Activated CD8-positive, alpha-beta memory T cell treated with anti-CD3 and anti-CD28 coated beads, Interleukin-2, amount 50 U/mL, for 1 hour (primary cell): ENCODE data around the gene NTN1.
"Not testable (repeated sequence)": the region's sequence is repeated elsewhere in the genome, so short reads cannot be mapped to it uniquely, and the experiment has no call there.

Experiments
- DNase-seq: peaks from one replicate; pipeline ENCODE4 v3.0.0-alpha.2; 2020; ENCODE audit errors: extremely low read depth

NTN1 gene

DNA sequence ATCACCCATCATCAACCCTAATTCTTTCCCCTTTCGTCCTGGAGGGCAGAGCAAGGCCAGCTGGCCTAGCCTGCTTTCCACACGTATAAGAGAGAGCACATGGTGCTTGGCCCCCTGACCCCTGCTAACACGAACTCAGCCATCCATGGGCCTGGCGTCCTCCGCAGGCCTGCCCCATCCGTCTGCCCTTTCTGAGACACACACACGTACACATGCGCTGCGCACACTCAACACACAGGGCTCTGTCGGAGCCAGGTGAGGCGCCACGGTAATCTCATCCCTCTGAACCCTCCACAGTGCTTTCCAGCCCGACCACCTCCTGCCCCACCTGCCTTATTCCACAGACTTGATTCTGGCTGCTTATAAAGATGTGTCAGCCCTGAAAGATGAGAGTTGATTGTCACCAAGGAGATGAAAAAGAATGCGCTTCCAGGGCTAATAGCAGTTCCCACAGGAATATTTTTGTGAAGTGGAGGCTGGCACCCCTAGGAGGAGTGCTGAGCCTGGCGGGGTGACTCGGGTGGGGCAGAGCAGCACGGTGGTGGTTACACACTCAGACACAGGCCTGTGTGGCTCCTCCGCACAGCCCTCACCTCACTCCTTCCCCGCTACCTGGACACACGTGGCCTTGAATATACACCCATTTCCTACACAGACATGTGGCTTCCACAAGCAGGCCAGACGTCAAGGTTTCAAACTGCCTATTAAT, 228.1 kb downstream of the NTN1 start:
- no peak for DNase-seq

- no peak for DNase-seq
Observed at GRCh38 chr17:9251273-9251672, 230.0 kb downstream of the NTN1 start.

DNA sequence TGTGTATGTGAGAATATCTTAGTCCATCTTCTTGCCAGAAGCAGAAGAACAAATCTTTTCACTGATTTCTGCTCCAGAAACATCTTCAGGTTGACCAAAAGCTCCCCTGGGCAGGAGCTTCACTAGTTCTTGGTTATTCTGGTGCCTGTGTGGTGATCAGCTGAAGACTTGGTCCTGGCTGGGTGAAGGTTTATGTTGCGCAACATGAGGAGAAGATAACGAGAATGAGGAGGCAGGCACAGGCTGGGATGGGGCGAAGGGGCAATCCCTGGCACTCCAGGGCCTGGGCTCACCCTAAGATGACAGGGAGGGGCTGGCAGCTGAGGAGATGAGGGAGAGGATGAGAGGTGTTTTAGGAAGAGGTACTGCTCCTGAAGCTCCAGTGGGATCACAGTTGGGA, 232.0 kb downstream of the NTN1 start:
- no peak for DNase-seq

DNA sequence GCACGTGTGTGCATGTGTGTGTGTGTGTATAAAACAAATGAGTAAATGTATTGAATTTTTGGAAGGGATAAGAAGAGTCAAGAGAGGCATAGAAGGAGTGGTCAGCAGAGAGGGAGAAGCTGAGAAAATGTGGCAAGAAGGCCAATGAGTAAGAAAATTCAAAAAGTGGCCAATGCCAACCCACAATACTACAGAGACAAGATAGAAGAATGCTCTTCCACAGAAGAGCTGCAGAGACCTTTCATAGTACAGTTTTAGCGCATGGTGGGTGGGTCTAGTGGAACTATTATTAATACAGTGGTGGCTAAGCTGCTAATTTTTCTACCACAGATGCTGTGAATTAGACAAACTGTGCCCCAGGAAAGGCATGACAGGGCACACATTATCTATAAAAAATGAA, 233.5 kb downstream of the NTN1 start:
- no peak for DNase-seq

- DNase-seq: no peak
Observed at GRCh38 chr17:9255833-9256232, 234.5 kb downstream of the NTN1 start.

GRCh38 chr17:9256361-9256750, 235.0 kb downstream of the NTN1 start:
- DNase-seq: no peak

DNA sequence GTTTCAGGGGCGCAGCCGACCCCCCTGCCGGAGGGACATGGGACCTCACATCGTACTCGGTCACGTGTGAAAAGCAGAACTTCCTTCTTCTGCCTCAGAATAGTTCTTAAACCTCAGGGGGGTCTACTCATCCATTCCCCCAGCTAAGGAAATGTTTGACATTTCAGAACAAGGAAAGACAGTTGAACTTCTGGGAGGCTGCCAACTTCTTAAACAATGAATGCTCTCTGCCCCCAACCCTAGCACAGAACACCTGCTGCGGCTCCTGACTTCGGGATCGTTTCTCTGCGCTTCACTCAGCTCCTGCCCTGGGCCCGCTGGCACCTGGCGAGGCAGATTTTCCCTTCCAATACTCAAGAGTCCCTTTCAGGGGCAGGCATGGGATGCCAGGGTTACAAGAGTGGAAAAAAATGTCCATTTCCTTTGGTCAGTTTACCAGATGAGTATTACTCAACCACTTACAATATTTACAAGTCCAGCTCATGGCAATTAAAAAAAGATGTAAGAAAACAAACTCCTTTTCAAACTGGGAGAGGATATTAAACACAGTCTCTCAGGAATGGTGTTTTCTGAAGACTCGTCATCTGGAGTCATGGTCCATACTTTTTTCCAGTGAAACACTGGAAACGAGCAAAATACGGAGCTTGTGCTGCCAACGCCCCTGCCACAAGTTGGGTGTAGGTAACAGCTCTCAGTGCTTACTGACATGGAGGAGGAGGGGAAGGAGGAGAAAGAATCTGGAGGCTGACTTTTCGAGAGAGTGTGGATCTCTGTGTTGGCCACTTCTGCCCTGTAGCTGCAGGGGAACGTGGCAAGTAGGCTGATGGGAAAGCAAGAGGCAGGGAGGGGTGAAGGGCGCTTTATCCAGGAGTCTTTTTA, 235.7 kb downstream of the NTN1 start:
- no peak for DNase-seq

DNA sequence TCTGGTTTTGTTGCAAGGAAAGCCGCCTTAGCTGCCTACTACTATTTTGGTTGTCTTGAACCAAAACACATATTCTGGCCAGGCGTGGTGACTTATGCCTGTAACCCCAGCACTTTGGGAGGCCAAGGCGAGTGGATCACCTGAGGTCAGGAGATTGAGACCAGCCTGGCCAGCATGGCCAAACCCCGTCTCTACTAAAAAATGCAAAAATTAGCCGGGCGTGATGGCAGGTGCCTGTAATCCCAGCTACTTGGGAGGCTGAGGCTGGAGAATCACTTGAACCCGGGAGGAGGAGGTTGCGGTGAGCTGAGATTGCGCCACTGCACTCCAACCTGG, 236.3 kb downstream of the NTN1 start:
- DNase-seq: not testable (repeated sequence)

DNA sequence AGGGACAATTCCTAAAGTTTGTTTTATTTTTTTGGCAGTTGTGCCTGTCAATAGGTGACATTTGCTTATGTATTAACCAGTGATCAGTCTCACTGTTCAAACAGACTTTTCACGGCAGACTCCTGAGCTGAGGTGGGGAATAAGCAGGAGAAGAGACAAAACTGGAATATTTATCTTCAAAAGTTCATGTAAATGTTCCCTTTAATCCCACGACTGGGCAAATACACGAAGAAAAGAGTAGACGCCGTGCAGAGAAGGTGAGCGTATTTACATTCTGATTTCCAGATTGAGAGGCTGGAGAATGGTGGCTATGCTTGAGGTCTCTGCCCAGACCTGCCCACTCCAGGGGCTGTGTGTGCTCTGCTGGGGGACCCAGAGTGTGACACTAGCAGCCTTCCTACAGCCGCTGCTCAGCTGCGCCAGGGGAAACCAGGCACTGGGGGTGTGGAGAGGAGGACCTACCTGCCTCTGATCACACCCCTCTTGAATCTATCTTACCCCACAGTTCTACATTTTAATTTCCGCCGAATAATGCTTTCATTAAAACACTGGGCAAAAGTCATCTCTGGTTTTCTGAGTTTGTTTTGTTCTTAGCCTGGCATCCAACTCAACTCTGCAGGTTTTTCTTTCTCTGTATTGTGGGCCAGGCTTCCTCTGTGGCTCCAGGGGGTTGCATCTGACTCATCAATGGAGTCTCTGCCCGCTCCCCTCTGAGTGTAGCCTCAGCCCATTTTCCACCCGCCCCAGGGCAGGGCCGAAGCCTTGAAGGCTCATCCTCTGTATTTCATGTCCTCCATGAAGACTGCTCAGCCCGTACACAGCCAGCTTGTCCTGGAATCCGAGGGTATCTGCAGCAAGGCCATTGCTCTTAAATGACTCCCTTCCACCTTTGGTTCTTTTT, 237.1 kb downstream of the NTN1 start:
- DNase-seq: no peak

DNA sequence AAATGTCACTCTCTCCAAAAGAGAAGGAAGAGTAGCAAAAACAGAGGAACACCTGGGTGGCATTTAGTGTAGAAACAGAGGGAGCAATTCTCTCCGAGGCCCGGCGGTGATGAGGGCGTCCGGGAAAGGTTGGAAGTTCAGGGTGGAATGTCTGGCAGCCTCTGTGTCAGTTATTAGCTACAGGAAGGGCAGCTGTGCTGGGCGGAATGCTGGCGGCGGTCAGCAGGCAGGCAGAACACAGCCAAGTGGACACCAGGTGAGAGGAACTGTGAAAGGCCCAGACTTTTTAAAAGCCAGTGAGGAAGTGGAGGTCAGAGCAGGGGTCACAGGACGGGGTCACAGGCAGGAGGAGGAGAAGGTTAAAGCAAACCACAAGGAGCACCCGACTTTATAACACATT, 238.1 kb downstream of the NTN1 start:
- DNase-seq: no peak

GRCh38 chr17:9261081-9262012, 240.0 kb downstream of the NTN1 start:
- DNase-seq: no peak

GRCh38 chr17:9266031-9266680, 244.8 kb downstream of the NTN1 start:
- DNase-seq: no peak

- DNase-seq: no peak
Observed at GRCh38 chr17:9266697-9267117, 245.4 kb downstream of the NTN1 start.

DNA sequence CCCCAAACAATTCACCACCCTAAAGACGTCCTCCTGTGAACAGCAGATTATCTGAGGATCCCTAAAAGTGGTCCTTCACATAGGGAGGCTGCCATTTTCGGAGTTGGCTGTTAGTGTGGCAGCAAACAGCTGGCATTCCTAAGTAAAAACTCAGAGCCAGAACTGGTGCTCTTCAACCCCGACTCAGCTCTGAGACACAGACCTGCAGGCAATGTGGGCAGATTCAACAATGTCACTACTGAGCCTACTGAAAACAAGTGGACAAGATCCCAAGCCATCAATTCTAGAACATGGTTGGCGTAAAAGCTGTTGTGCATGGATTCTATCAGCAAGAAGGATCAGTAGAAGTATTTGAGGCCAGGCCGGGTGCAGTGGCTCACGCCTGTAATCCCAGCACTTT, 247.2 kb downstream of the NTN1 start:
- DNase-seq: no peak

DNA sequence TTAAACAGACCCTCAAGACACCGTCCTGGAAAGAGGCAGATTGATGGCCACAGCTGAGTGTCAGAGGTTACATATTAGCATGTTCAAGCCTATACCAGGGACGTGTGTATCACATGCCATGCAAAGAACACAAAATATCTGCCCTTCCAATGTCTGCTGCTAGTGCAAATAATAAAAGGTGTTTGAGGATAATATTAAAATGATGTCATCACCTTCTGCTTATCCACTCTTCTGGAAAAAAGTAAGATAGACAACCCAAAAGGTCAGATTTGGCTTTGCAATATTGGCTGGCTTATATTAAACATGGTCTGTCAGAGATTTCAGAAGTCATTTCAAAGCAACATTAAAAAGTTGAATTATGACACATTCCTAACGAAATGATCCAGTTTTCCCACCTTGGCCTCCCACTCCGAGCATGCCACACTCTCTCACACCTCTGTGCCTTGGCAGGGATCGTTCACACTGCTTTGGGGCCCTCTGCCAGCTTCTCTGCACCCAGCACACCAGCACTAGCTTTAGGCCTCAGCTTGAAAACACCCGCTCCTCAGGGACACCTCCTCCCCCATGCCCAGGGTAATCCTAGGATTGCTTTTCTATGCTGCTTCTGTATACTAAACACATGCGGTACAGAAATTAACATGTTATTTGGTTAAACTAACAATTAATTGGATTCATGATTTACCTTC, 248.2 kb downstream of the NTN1 start:
- no peak for DNase-seq

DNA sequence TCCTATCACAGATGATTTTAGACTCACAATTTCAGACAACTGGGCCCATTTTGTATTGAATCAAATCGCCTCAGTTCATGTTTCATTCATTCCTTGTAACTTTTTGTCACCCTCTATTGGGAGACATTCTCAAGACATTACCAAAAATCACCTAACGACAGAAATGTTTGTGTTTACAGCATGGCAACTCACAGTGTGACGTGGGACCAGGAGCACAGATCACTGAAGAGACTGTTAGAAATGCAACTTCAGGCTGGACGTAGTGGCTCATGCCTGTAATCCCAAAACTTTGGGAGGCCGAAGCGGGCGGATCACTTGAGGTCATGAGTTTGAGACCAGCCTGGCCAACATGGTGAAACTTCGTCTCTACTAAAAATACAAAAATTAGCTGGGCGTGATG, 249.6 kb downstream of the NTN1 start:
- DNase-seq: no peak

DNA sequence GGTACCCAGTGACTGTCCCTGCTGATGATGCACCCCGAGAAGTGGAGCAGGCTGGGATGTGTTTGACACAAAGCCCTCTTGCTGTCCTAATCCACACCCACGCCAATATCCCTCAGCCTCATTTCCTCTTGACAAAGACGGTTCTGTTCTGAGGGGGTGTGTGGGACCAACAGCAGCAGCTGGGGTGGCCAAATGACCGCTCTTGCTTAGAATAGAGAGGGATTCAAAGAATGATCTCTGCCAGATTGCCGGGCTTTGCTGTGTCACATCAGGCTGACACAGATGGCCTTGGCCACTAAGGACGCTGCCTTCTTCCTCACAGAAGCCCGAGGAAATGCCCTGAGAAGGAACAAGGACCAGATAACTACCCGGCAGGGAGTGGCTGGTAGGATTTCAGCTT, 250.7 kb downstream of the NTN1 start:
- DNase-seq: no peak

DNA sequence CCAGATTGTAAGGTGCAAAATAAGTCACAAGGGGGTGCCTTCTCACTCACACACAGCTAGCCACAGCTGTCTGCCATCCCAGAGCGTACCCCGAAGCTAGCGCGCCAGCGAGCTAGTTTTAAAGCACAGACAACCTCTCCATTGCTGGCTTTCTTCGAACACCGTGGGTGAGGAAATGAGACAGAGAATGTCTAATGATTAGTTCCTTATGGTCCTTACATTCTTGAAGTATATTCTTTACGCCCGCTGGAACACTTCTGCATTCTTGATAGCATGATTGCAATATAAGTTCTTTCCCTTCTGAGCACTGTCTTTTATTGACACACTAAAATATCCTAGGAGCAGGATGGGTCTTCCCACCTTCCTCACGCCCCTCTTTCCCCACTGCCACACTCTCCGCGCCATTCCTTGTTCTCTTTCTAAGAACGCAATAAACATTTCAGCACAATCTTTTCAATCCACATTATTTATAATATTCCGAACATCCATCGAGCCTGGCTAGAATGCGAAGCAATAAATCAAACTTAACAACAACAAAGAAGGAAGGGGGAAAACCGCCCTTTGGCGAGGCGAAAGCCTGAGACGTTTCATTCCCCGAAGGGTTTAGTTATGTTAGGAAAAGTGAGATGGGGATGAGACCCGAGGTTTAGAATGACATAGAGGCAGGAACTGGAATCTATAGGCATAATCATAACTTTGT, 251.3 kb downstream of the NTN1 start:
- no peak for DNase-seq
